Measurements from ENCODE around the gene VAV1.

Gene VAV1

DNA sequence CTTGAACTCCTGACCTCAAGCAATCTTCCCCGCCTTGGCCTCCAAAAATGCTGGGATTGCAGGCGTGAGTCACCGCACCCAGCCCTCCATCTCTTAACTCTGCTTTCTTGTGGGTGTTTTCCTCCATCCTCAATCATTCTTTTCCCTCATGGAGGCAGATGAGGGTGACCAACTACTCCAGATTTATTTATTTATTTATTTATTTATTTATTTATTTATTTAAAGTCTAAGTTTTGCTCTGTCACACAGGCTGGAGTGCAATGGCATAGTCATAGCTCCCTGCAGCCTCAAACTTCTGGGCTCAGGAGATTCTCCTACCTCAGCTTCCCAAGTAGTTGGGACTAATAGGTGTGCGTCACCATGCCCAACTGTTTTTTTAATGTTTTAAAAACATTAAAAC, 14.9 kb downstream of the VAV1 start:
- TF ChIP-seq CTCF (IDR thresholded peaks at IDR 0.05; ENCODE audit: low read depth, low read length) = no peak
- no peak overlapping the region for H3K4me3 ChIP-seq (ENCODE audit: low read depth, low read length)

- H3K4me3 ChIP-seq (ENCODE audit: low read depth, low read length) = no peak overlapping the region
- TF ChIP-seq CTCF (IDR thresholded peaks at IDR 0.05; ENCODE audit: low read depth, low read length) = no peak
Observed at GRCh38 chr19:6788896-6789295, 16.4 kb downstream of the VAV1 start.

- no peak overlapping the region for H3K4me3 ChIP-seq (ENCODE audit: low read depth, low read length)
- TF ChIP-seq CTCF (IDR thresholded peaks at IDR 0.05; ENCODE audit: low read depth, low read length) = no peak
Observed at GRCh38 chr19:6790194-6791128, 18.0 kb downstream of the VAV1 start.

- no peak overlapping the region for H3K4me3 ChIP-seq (ENCODE audit: low read depth, low read length)
- TF ChIP-seq CTCF (IDR thresholded peaks at IDR 0.05; ENCODE audit: low read depth, low read length) = no peak
Observed at GRCh38 chr19:6791237-6791636, 18.7 kb downstream of the VAV1 start.

GRCh38 chr19:6793411-6793810, 20.9 kb downstream of the VAV1 start:
- no peak for TF ChIP-seq CTCF (IDR thresholded peaks at IDR 0.05; ENCODE audit: low read depth, low read length)
- H3K4me3 ChIP-seq (ENCODE audit: low read depth, low read length) = no peak overlapping the region

- TF ChIP-seq CTCF (IDR thresholded peaks at IDR 0.05; ENCODE audit: low read depth, low read length) = no peak
- H3K4me3 ChIP-seq (ENCODE audit: low read depth, low read length) = no peak overlapping the region
Observed at GRCh38 chr19:6793973-6794372, 21.5 kb downstream of the VAV1 start.

DNA sequence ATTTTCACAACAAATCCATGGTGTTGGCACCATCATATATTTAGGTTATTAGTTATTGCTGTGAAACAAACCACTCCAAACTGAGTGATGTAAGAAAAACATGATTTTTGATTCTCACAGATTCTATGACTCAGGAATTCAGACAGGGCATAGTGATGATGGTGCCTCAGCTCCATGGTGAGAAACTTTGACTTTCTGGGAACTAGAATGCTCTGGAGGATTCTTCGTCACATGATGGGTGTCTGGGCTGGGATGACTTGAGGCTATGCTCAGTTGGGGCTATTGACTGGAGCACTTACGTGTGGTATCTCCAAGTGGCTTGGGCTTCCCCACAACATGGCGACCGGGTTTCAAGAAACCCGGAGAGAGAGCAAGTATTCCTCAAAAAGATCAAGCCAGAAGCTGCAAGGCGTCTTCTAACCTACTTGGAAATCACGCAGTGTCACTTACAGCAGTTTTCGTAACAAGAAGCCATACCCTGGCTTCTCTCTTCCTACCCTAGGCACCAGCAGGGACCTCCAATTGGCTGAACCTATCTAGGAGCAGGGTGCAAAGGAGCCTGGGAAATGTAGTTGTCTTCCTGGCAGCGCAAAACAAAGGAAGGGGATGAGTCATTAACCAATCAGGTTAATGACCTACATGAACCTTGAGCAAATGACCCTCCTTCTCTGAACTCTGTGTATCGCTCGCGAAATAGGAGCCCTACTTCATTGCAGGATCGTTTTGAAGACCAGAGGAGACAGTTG, 22.4 kb downstream of the VAV1 start:
- no peak for TF ChIP-seq CTCF (IDR thresholded peaks at IDR 0.05; ENCODE audit: low read depth, low read length)

More for the DNA sequence above, 22.4 kb downstream of the VAV1 start:
- H3K4me3 ChIP-seq (ENCODE audit: low read depth, low read length) = no peak overlapping the region

All from WI38 (cell line).